Measurements from ENCODE around the gene DTD1.

The DTD1 gene

GRCh38 chr20:18729231-18729825 is 141.5 kb downstream of the DTD1 start:
- no peak for TF ChIP-seq CTCF (IDR thresholded peaks at IDR 0.05; ENCODE audit: extremely low read depth, insufficient read depth, missing control alignments)
- DNase-seq (ENCODE audit: low spot score): no peak
- in situ Hi-C loops (cut with MboI; ENCODE audit: low pct_unique_long_range_greater_than_20kb, low sequenced_read_pairs, unreplicated experiment): no loop called here

- TF ChIP-seq CTCF (IDR thresholded peaks at IDR 0.05; ENCODE audit: extremely low read depth, insufficient read depth, missing control alignments): no peak
- in situ Hi-C loops (cut with MboI; ENCODE audit: low pct_unique_long_range_greater_than_20kb, low sequenced_read_pairs, unreplicated experiment): no loop called here
- DNase-seq (ENCODE audit: low spot score): no peak
These were observed 144.1 kb downstream of the DTD1 start for GRCh38 chr20:18731940-18732339.

- in situ Hi-C loops (cut with MboI; ENCODE audit: low pct_unique_long_range_greater_than_20kb, low sequenced_read_pairs, unreplicated experiment): no loop called here
- TF ChIP-seq CTCF (IDR thresholded peaks at IDR 0.05; ENCODE audit: extremely low read depth, insufficient read depth, missing control alignments): no peak
- DNase-seq (ENCODE audit: low spot score): no peak
These were observed 146.8 kb downstream of the DTD1 start for GRCh38 chr20:18734525-18735189.

- DNase-seq (ENCODE audit: low spot score): no peak
- in situ Hi-C loops (cut with MboI; ENCODE audit: low pct_unique_long_range_greater_than_20kb, low sequenced_read_pairs, unreplicated experiment): no loop called here
- no peak for TF ChIP-seq CTCF (IDR thresholded peaks at IDR 0.05; ENCODE audit: extremely low read depth, insufficient read depth, missing control alignments)
These were observed 149.3 kb downstream of the DTD1 start for GRCh38 chr20:18737140-18737539.

- no peak for TF ChIP-seq CTCF (IDR thresholded peaks at IDR 0.05; ENCODE audit: extremely low read depth, insufficient read depth, missing control alignments)
- in situ Hi-C loops (cut with MboI; ENCODE audit: low pct_unique_long_range_greater_than_20kb, low sequenced_read_pairs, unreplicated experiment): no loop called here
- no peak for DNase-seq (ENCODE audit: low spot score)
These were observed 150.2 kb downstream of the DTD1 start for GRCh38 chr20:18738055-18738454.

- TF ChIP-seq CTCF (IDR thresholded peaks at IDR 0.05; ENCODE audit: extremely low read depth, insufficient read depth, missing control alignments): no peak
- in situ Hi-C loops (cut with MboI; ENCODE audit: low pct_unique_long_range_greater_than_20kb, low sequenced_read_pairs, unreplicated experiment): no loop called here
- no peak for DNase-seq (ENCODE audit: low spot score)
These were observed 151.0 kb downstream of the DTD1 start for GRCh38 chr20:18738888-18739287.
